COLO668 (cell line): ENCODE measurements around the gene TMEM158.

Experiments used
- DNase-seq: peaks from one replicate; lab custom pipeline; 2025; ENCODE audit not compliant: unreplicated experiment; lab: John Stamatoyannopoulos, UW

TMEM158 gene

GRCh38 chr3:45234250-45234649, 8.2 kb upstream of the TMEM158 start:
- no peak for DNase-seq

- no peak for DNase-seq
Measured at GRCh38 chr3:45232521-45232920, 6.4 kb upstream of the TMEM158 start.

GRCh38 chr3:45227946-45228345, 1.9 kb upstream of the TMEM158 start:
- DNase-seq: peak; percentile 31

GRCh38 chr3:45227071-45227820, 1.2 kb upstream of the TMEM158 start:
- DNase-seq: no peak

GRCh38 chr3:45225465-45226205, 452 bp downstream of the TMEM158 start:
- peak; percentile 64 for DNase-seq

GRCh38 chr3:45224824-45225464, 1.1 kb downstream of the TMEM158 start:
- peak; percentile 69 for DNase-seq

- no peak for DNase-seq
Measured at GRCh38 chr3:45223889-45224727, 2.0 kb downstream of the TMEM158 start.

GRCh38 chr3:45219694-45220093, 6.4 kb downstream of the TMEM158 start:
- DNase-seq: no peak

GRCh38 chr3:45218578-45219390, 7.3 kb downstream of the TMEM158 start:
- DNase-seq: no peak

- DNase-seq: no peak
Measured at GRCh38 chr3:45216021-45216609, 10.0 kb downstream of the TMEM158 start.

- DNase-seq: no peak
Measured at GRCh38 chr3:45215466-45215865, 10.6 kb downstream of the TMEM158 start.

GRCh38 chr3:45214061-45214680, 11.9 kb downstream of the TMEM158 start:
- peak; percentile 4 for DNase-seq

GRCh38 chr3:45212095-45212468, 14.0 kb downstream of the TMEM158 start:
- DNase-seq: no peak

- DNase-seq: no peak
Measured at GRCh38 chr3:45211466-45212094, 14.5 kb downstream of the TMEM158 start.

GRCh38 chr3:45210308-45211041, 15.6 kb downstream of the TMEM158 start:
- DNase-seq: peak; percentile 71

GRCh38 chr3:45209526-45209925, 16.6 kb downstream of the TMEM158 start:
- DNase-seq: no peak

- no peak for DNase-seq
Measured at GRCh38 chr3:45208586-45208985, 17.5 kb downstream of the TMEM158 start.

GRCh38 chr3:45207446-45207845, 18.6 kb downstream of the TMEM158 start:
- DNase-seq: no peak
